HFF-Myc (cell line): ENCODE measurements around the gene ALG12.

Experiments
- DNase-seq: peaks from one replicate; pipeline ENCODE4 v3.0.0-alpha.2; 2011; ENCODE audit warnings: low read depth; ENCODE audit errors: extremely low read depth
- H3K4me3 ChIP-seq: replicated peaks from 2 replicates; pipeline ENCODE4 v1.5.1; 2011; ENCODE audit warnings: low read depth, mild to moderate bottlenecking, control low read depth, low read length
- CTCF ChIP-seq: IDR thresholded peaks from 2 replicates; pipeline ENCODE4 v1.5.1; 2012; ENCODE audit warnings: mild to moderate bottlenecking, low read depth, low read length, control low read depth; ENCODE audit errors: missing control alignments

Gene ALG12

DNA sequence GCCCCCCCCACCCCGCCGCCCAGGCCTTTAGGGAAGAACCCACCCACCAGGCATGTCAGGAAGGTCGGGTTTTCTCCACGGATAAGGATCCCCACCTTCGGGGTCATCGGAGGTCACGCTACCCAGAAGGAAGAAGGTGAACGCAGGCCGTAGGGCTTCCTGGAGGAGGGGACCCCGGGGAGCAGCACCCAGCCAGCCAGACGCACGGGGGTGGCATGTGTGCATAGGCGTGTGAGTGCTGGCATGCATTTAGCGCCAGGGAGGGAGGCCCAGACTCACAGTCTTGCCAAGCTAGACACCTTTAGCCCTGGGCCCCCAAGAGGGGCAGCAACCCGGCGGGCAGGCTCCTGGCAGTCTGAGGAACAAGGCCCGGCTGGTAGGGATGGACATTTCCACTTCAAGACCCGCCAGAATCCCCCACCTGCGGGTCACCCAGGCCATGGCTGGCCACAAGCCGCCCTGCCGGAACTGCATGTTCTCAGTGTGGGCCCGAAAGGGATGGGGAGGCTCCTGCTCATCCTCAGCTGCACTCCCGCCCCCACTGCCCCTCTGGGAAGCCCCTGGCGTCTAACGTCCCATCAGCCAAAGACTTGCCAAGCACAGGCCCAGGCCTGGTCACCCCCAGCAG lies 25.6 kb upstream of the ALG12 start:
- DNase-seq, result no peak
- no peak overlapping the region for H3K4me3 ChIP-seq
- TF ChIP-seq CTCF, result no peak

DNA sequence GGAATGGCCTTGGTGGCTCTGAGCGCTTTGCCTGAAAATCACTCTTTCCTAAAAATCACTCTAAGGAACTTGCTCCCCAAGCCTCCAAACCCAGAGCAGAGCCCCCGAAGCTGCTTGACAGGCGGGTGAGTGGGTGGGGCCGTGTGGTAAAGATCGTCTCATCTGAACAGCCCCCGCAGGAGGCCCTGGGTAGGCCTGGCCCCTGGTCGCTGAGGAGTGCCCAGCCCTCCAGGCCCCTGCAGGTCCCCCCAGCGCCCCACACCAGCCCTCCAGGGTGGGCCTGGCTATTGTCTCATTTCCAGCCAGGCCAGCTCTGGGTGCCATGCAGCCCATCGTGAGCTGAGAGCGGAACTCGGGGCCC lies 25.1 kb upstream of the ALG12 start:
- no peak for TF ChIP-seq CTCF
- no peak overlapping the region for H3K4me3 ChIP-seq
- no peak for DNase-seq

GRCh38 chr22:49942565-49943404 lies 24.5 kb upstream of the ALG12 start:
- no peak for DNase-seq
- no peak overlapping the region for H3K4me3 ChIP-seq
- TF ChIP-seq CTCF, result no peak

DNA sequence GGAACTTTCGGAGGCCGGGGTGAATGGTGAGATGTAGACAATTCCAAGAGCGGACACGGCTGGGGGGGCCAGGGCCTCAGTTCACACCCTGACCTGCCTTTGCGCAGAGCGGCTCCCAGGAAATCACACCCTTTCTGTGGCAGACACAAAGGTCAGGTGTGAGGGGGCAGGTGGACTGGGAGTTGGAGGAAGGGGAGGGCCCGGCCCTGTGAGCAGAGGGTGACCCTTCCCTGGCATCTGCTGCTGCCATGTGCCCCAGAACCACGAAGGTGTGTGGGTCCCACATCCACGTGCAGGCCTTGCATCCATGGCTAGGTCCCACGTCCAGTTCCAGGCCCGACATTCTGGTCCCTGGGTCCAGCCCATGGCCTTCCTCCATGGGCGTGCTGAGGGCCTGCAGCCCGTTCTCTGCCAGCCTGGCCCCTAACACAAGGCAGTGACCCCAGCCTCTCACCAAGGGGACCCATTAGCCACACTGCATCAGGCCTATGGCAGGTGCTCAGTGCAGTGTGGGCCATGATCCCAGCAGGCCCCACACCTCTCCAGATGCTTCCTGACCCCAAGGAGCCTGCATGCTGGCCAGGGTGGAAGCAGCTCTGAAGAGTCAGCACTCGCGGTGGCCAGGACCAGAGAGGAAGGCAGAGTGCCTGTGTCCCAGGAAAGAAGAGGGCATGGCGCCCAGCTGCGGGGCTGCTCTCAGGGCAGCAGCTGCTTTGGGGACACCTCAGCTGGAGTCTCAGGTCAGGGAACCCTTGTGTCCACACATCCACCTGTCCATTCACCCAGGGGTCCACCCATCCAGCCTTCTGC lies 23.5 kb upstream of the ALG12 start:
- no peak for TF ChIP-seq CTCF
- H3K4me3 ChIP-seq, result no peak overlapping the region
- no peak for DNase-seq

GRCh38 chr22:49938565-49939136 lies 20.4 kb upstream of the ALG12 start:
- H3K4me3 ChIP-seq, result no peak overlapping the region
- no peak for DNase-seq
- TF ChIP-seq CTCF, result no peak

GRCh38 chr22:49937758-49938564 lies 19.7 kb upstream of the ALG12 start:
- H3K4me3 ChIP-seq, result no peak overlapping the region
- no peak for DNase-seq
- TF ChIP-seq CTCF, result no peak
